Mammary epithelial cell (primary cell): ENCODE measurements around the gene DGCR6.

Experiments used
- EZH2 ChIP-seq: IDR thresholded peaks from 2 replicates; pipeline ENCODE4 v1.6.1; 2012; ENCODE audit warnings: low read length, inconsistent platforms, borderline replicate concordance
- TF ChIP-seq, protein P1 (sequence below), 2 donors: IDR thresholded peaks in 1 of 2; conservative IDR thresholded peaks in 1 of 2; 2 replicates each; pipeline ENCODE4 v1.5.1; 2011 to 2012; ENCODE audit warnings: inconsistent platforms in 2 of 2, low read length in 2 of 2, mild to moderate bottlenecking in 2 of 2, control low read depth in 1 of 2, low read depth in 1 of 2; ENCODE audit not compliant: insufficient read depth in 1 of 2; ENCODE audit errors: extremely low read depth in 1 of 2

DNA sequence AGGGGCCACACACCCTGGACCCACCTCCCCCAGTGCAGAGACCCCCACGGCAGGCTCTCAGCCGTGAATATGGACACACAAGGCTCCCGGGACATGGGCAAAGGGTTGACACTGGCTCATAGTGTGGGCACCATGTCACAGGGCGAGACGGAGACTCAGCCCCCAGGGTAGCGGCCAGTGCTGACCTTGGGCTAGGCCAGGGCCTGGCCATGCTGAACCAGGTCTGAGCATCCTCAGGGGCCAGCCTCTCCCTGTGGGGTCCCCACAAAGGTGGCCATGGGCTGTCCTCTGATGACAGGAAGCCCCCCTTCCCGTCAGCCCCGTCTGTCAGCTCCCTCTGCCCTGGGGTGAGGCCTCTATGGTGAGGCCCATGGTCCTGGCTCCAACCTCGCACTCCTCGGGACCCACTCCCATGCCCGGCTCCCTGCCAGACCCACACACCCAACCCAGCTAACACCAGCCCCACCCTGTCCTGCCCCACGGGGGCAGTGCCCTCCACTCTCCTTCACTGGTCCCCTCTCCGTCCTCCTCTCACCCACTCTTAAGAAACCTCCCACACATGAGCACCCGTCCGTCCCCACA is 49.0 kb downstream of the DGCR6 start:
- TF ChIP-seq EZH2, result no peak
- TF ChIP-seq, protein P1, sequence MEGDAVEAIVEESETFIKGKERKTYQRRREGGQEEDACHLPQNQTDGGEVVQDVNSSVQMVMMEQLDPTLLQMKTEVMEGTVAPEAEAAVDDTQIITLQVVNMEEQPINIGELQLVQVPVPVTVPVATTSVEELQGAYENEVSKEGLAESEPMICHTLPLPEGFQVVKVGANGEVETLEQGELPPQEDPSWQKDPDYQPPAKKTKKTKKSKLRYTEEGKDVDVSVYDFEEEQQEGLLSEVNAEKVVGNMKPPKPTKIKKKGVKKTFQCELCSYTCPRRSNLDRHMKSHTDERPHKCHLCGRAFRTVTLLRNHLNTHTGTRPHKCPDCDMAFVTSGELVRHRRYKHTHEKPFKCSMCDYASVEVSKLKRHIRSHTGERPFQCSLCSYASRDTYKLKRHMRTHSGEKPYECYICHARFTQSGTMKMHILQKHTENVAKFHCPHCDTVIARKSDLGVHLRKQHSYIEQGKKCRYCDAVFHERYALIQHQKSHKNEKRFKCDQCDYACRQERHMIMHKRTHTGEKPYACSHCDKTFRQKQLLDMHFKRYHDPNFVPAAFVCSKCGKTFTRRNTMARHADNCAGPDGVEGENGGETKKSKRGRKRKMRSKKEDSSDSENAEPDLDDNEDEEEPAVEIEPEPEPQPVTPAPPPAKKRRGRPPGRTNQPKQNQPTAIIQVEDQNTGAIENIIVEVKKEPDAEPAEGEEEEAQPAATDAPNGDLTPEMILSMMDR (conservative IDR thresholded peaks at IDR 0.05 in 1 of 2, IDR thresholded peaks at IDR 0.05 in 1 of 2; ENCODE audit: extremely low read depth in 1 of 2, insufficient read depth in 1 of 2, low read depth in 1 of 2, low read length in 2 of 2), result no peak
